GM18505 (cell line): ENCODE measurements around the gene CEND1.

Experiments
- ATAC-seq: cut with Tn5 transposase; IDR thresholded peaks from one replicate; pipeline ENCODE4 v1.9.1; 2021; ENCODE audit not compliant: unreplicated experiment
- POLR2A ChIP-seq: IDR thresholded peaks from 4 replicates; pipeline ENCODE4 v1.6.1; 2011; ENCODE audit warnings: borderline replicate concordance; ENCODE audit not compliant: insufficient read depth, insufficient read length; ENCODE audit errors: extremely low read depth

Gene CEND1

GRCh38 chr11:799641-800316 is 9.9 kb upstream of the CEND1 start:
- ATAC-seq: no peak
- no peak for TF ChIP-seq POLR2A

GRCh38 chr11:798093-798713 is 8.3 kb upstream of the CEND1 start, which contains the start of gene SLC25A22:
Gene SLC25A22, minus strand, starts transcription at chr11:798281. Its CDS starts 3,275 bp downstream, at chr11:795006.
- peak; percentile 66 for ATAC-seq
- peak; percentile 61 for TF ChIP-seq POLR2A

GRCh38 chr11:797296-798092 is 7.6 kb upstream of the CEND1 start:
- ATAC-seq: peak; percentile 33
- TF ChIP-seq POLR2A: no peak

- no peak for ATAC-seq
- no peak for TF ChIP-seq POLR2A
Observed at GRCh38 chr11:796565-797295, 6.8 kb upstream of the CEND1 start.

- ATAC-seq: no peak
- peak; percentile 43 for TF ChIP-seq POLR2A
Observed at GRCh38 chr11:795634-796564, 6.0 kb upstream of the CEND1 start.

GRCh38 chr11:794766-795633 is 5.1 kb upstream of the CEND1 start:
- TF ChIP-seq POLR2A: no peak
- no peak for ATAC-seq

- ATAC-seq: no peak
- no peak for TF ChIP-seq POLR2A
Observed at GRCh38 chr11:794013-794765, 4.3 kb upstream of the CEND1 start.

- no peak for TF ChIP-seq POLR2A
- ATAC-seq: no peak
Observed at GRCh38 chr11:793556-793955, 3.7 kb upstream of the CEND1 start.

- no peak for ATAC-seq
- TF ChIP-seq POLR2A: no peak
Observed at GRCh38 chr11:792873-793272, 3.0 kb upstream of the CEND1 start.

- ATAC-seq: no peak
- no peak for TF ChIP-seq POLR2A
Observed at GRCh38 chr11:792535-792821, 2.6 kb upstream of the CEND1 start.
